ENCODE measurements around the gene TRMT2A. TPM values are rescaled to one million over a fixed set of nuclear protein-coding genes. Genes with fewer than 3 reads are reported as not detected.

TRMT2A gene
- total RNA-seq, 3 donors from 2014 or later (not counting 1 experiment from before 2014, with no cell fraction given), result 86.4 to 104 (median 86.5) TPM

DNA sequence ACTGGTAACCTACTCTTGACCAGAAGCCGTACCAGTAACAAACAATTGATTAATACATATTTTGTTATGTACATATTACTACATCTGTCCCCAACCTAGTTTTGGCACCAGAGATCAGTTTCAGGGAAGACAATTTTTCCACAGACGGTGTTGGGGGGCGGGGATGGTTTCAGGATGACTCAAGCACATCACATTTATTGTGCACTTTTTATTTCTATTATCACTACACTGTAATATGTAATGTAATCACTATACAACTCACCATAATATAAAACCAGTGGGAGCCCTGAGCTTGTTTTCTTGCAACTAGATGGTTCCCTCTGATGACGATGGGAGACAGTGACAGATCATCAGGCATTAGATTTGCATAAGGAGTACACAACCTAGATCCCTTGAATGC, 21.5 kb downstream of the TRMT2A start:
- H3K27ac Mint-ChIP-seq, result no peak overlapping the region
- Histone ChIP-seq H3K27me3 (ENCODE audit: control insufficient read depth, insufficient read depth, low read length) (no peaks in the 10 kb centered on the region), H3K4me3 (ENCODE audit: low read length) (no peak overlapping the region), H3K36me3 (ENCODE audit: control insufficient read depth, insufficient read depth, low read length) (peaks cover 79% of the 10 kb centered on the region), H3K9me3 (ENCODE audit: control insufficient read depth, insufficient read depth, low read length) (no peaks in the 10 kb centered on the region), H3K4me1 (ENCODE audit: control insufficient read depth, insufficient read depth, low read length) (peaks cover 54% of the 10 kb centered on the region), H3K27ac (ENCODE audit: low read length) (no peak overlapping the region)
- peaks cover 20 to 24% of the 10 kb centered on the region in 2 donors for H3K4me1 Mint-ChIP-seq
- peaks cover 12% of the 10 kb centered on the region for H3K36me3 Mint-ChIP-seq
- DNase-seq, result no peak
- H3K4me3 Mint-ChIP-seq, result no peak overlapping the region
- no peak for ATAC-seq
- TF ChIP-seq, protein P1, sequence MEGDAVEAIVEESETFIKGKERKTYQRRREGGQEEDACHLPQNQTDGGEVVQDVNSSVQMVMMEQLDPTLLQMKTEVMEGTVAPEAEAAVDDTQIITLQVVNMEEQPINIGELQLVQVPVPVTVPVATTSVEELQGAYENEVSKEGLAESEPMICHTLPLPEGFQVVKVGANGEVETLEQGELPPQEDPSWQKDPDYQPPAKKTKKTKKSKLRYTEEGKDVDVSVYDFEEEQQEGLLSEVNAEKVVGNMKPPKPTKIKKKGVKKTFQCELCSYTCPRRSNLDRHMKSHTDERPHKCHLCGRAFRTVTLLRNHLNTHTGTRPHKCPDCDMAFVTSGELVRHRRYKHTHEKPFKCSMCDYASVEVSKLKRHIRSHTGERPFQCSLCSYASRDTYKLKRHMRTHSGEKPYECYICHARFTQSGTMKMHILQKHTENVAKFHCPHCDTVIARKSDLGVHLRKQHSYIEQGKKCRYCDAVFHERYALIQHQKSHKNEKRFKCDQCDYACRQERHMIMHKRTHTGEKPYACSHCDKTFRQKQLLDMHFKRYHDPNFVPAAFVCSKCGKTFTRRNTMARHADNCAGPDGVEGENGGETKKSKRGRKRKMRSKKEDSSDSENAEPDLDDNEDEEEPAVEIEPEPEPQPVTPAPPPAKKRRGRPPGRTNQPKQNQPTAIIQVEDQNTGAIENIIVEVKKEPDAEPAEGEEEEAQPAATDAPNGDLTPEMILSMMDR (IDR thresholded peaks at IDR 0.05), result no peak
- WGBS (ENCODE audit: insufficient coverage), result 89% methylated on average over 4 of the region's 4 CpGs
- H3K9me3 Mint-ChIP-seq, result no peaks in the 10 kb centered on the region
- no peaks in the 10 kb centered on the region for H3K27me3 Mint-ChIP-seq (ENCODE audit: low read depth in 2 of 2)
- intact Hi-C loops (cut with micrococcal nuclease), result no loop called here

DNA sequence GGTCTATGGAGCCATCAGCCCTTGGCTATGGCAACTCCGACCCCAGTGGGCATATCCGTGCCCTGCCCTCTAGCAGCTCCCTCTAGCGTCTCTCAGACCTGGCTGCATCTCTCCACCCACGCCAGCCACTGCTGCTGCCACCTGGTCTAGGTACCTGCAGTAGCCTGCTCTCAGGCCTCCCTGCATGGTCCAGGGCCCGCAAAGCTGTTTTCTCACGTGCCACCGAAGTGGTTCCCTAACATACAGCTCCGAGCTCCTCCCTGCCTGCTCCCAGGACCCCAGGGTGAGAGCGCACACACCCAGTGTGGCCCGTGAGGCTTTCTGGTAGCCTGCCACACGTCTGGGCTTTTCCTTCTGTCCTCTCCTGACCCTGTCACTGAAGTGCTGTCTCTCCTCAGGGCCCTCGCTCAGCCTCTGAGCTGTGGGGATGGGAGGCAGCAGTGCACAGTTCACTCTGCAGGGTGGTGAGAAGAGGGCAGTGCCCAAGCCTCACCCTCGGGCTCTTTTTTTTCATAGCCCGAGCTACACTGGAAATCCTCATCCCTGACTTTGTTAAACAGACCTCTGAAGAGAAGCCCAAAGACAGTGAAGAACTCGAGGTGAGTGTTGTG, 22.7 kb downstream of the TRMT2A start:
- H3K27ac Mint-ChIP-seq, result no peak overlapping the region
- ATAC-seq (no peak), DNase-seq (no peak)
- H3K9me3 Mint-ChIP-seq, result no peaks in the 10 kb centered on the region
- peaks cover 13% of the 10 kb centered on the region in 2 donors for H3K4me1 Mint-ChIP-seq
- Histone ChIP-seq H3K27ac (ENCODE audit: low read length) (no peak overlapping the region), H3K4me1 (ENCODE audit: control insufficient read depth, insufficient read depth, low read length) (peaks cover 54% of the 10 kb centered on the region), H3K36me3 (ENCODE audit: control insufficient read depth, insufficient read depth, low read length) (peaks cover 91% of the 10 kb centered on the region), H3K4me3 (ENCODE audit: low read length) (no peak overlapping the region), H3K27me3 (ENCODE audit: control insufficient read depth, insufficient read depth, low read length) (no peaks in the 10 kb centered on the region), H3K9me3 (ENCODE audit: control insufficient read depth, insufficient read depth, low read length) (no peaks in the 10 kb centered on the region)
- intact Hi-C loops (cut with micrococcal nuclease), result no loop called here
- H3K4me3 Mint-ChIP-seq, result no peak overlapping the region
- H3K36me3 Mint-ChIP-seq, result peaks cover 12% of the 10 kb centered on the region
- 96% methylated on average over 15 of the region's 15 CpGs for WGBS (ENCODE audit: insufficient coverage)
- TF ChIP-seq, protein P1 (IDR thresholded peaks at IDR 0.05), result no peak
- no peaks in the 10 kb centered on the region for H3K27me3 Mint-ChIP-seq (ENCODE audit: low read depth in 2 of 2)

DNA sequence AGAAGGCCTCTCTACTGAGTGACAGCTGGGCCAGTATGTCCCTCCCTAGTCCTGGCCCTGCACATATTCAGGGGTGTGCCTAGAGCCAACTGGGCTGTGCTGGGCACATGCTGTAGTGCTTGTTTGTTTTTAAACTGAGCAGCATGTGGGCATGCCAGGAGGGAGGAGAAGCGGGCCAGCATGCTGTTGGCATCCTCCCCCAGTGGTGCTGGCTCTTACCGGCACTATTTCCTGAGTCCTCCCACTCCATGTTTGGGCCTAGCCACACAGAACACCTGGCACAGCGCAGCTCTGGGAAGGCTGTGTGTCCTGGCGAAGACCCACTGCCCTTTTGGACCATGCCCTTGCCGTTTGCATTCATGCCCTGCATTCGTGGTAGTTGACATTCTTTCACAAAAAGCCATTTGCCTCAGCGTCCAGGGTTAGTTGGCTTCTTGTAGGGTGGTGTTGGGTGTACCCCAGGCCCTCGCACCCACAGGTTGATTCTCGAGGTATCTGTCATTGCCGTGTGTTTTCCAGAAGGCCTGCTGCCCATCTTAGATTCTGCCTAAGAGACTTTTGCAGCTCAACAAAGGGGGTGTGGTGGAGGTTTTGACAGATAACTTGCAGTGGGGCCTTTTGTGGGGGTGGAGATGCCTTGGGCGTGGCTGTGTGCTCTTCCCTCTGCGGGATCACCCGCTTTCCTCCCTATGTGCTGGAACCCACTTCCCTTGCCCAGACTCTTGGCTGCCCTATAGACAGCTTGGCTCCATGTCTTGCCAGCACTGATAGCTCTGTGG, 23.4 kb downstream of the TRMT2A start:
- H3K9me3 ChIP-seq (ENCODE audit: control insufficient read depth, insufficient read depth, low read length), result no peaks in the 10 kb centered on the region
- TF ChIP-seq, protein P1 (IDR thresholded peaks at IDR 0.05), result no peak
- no peaks in the 10 kb centered on the region for H3K27me3 Mint-ChIP-seq (ENCODE audit: low read depth in 2 of 2)
- H3K4me3 Mint-ChIP-seq, result no peak overlapping the region
- H3K27ac Mint-ChIP-seq, result no peak overlapping the region
- peaks cover 54% of the 10 kb centered on the region for H3K4me1 ChIP-seq (ENCODE audit: control insufficient read depth, insufficient read depth, low read length)
- H3K4me3 ChIP-seq (ENCODE audit: low read length), result no peak overlapping the region
- no peak for ATAC-seq
- 96% methylated on average over 13 of the region's 13 CpGs for WGBS (ENCODE audit: insufficient coverage)
- intact Hi-C loops (cut with micrococcal nuclease), result no loop called here
- H3K4me1 Mint-ChIP-seq, result peaks cover 10 to 13% of the 10 kb centered on the region in 2 donors
- peaks cover 12% of the 10 kb centered on the region for H3K36me3 Mint-ChIP-seq
- no peaks in the 10 kb centered on the region for H3K27me3 ChIP-seq (ENCODE audit: control insufficient read depth, insufficient read depth, low read length)
- H3K9me3 Mint-ChIP-seq, result no peaks in the 10 kb centered on the region
- no peak overlapping the region for H3K27ac ChIP-seq (ENCODE audit: low read length)
- H3K36me3 ChIP-seq (ENCODE audit: control insufficient read depth, insufficient read depth, low read length), result peaks cover 88% of the 10 kb centered on the region
- no peak for DNase-seq

Measured in natural killer cell (primary cell).